ENCODE measurements around the gene WDR37.

The WDR37 gene

DNA sequence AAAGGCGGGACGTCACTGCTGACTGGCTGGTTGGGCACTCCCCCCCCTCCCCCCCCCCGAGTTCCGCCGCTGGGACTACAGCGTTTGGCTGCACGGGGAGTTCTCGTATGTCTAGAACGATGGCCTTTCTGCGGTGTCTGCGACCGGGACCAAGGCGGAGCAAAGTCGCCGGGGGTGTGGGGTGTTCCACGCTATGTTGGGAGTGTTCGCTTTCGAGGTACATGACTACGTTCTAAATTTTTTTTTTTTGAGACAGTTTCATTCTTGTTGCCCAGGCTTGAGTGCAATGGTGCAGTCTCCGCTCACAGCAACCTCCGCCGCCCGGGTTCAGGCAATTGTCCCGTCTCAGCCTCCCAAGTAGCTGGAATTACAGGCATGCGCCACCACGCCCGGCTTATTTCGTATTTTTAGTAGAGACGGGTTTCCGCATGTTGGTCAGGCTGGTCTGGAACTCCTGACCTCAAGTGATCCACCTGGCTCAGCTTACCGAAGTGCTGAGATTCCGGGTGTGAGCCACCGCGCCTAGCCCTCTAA lies 6.7 kb upstream of the WDR37 start:
- H3K36me3 ChIP-seq (ENCODE audit: control insufficient read depth in 2 of 2, insufficient read depth in 2 of 2, low read length in 2 of 2): peaks cover 0 to 18% of the 10 kb centered on the region in 2 donors
- H3K9me3 ChIP-seq (ENCODE audit: control insufficient read depth in 2 of 2, low read length in 2 of 2): no peaks in the 10 kb centered on the region
- H3K9ac ChIP-seq (ENCODE audit: low read depth in 1 of 2, low read length in 2 of 2): peak overlapping the region; percentile 81 to 95
- peaks cover 16 to 18% of the 10 kb centered on the region in 2 donors for H3K4me1 ChIP-seq (ENCODE audit: control insufficient read depth in 2 of 2, insufficient read depth in 2 of 2, low read length in 2 of 2)
- H3K4me3 ChIP-seq (ENCODE audit: low read length in 2 of 2): peak overlapping the region; percentile 88 to 98
- H3K27me3 ChIP-seq (ENCODE audit: control insufficient read depth in 2 of 2, insufficient read depth in 2 of 2, low read length in 2 of 2): no peaks in the 10 kb centered on the region
- peak overlapping the region; percentile 99 to 100 for H3K27ac ChIP-seq (ENCODE audit: low read depth in 2 of 2, low read length in 2 of 2)

DNA sequence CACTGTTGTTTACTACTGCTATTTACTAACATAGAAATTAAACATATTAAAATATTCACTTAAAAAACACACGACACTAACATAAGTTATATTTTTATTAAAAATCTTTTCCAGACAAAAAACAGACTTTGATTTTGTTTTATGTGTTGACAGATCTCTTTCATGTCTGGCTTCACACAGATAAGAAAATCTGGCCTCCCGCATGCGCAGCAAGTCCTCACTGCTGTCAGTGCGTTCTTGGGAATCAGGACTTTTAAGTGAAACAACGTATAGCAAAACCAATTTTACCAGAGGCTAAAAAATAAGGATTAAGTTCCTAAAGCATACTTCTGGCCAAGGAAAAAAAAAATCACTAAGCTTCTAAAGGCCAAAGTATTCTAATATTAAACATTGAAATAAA lies 6.0 kb upstream of the WDR37 start:
- H3K36me3 ChIP-seq (ENCODE audit: control insufficient read depth in 2 of 2, insufficient read depth in 2 of 2, low read length in 2 of 2): peaks cover 0 to 18% of the 10 kb centered on the region in 2 donors
- H3K4me3 ChIP-seq (ENCODE audit: low read length in 2 of 2): peak overlapping the region; percentile 88 to 98
- H3K9ac ChIP-seq (ENCODE audit: low read depth in 1 of 2, low read length in 2 of 2): peak overlapping the region; percentile 81 to 95
- H3K9me3 ChIP-seq (ENCODE audit: control insufficient read depth in 2 of 2, low read length in 2 of 2): no peaks in the 10 kb centered on the region
- no peaks in the 10 kb centered on the region for H3K27me3 ChIP-seq (ENCODE audit: control insufficient read depth in 2 of 2, insufficient read depth in 2 of 2, low read length in 2 of 2)
- H3K27ac ChIP-seq (ENCODE audit: low read depth in 2 of 2, low read length in 2 of 2): peak overlapping the region; percentile 99 to 100
- peaks cover 23 to 25% of the 10 kb centered on the region in 2 donors for H3K4me1 ChIP-seq (ENCODE audit: control insufficient read depth in 2 of 2, insufficient read depth in 2 of 2, low read length in 2 of 2)

GRCh38 chr10:1050554-1050953 lies 5.6 kb upstream of the WDR37 start:
- Histone ChIP-seq H3K4me1 (ENCODE audit: control insufficient read depth in 2 of 2, insufficient read depth in 2 of 2, low read length in 2 of 2) (peaks cover 26 to 27% of the 10 kb centered on the region in 2 donors), H3K27me3 (ENCODE audit: control insufficient read depth in 2 of 2, insufficient read depth in 2 of 2, low read length in 2 of 2) (no peaks in the 10 kb centered on the region), H3K9me3 (ENCODE audit: control insufficient read depth in 2 of 2, low read length in 2 of 2) (no peaks in the 10 kb centered on the region), H3K36me3 (ENCODE audit: control insufficient read depth in 2 of 2, insufficient read depth in 2 of 2, low read length in 2 of 2) (peaks cover 0 to 18% of the 10 kb centered on the region in 2 donors), H3K9ac (ENCODE audit: low read depth in 1 of 2, low read length in 2 of 2) (no peak overlapping the region), H3K27ac (ENCODE audit: low read depth in 2 of 2, low read length in 2 of 2) (peak overlapping the region in 1 of 2 donors; percentile 37), H3K4me3 (ENCODE audit: low read length in 2 of 2) (peak overlapping the region; percentile 17 to 98)

GRCh38 chr10:1054684-1055083 lies 1.5 kb upstream of the WDR37 start:
- H3K4me3 ChIP-seq (ENCODE audit: low read length in 2 of 2): peak overlapping the region; percentile 97 to 98
- peaks cover 0 to 18% of the 10 kb centered on the region in 2 donors for H3K36me3 ChIP-seq (ENCODE audit: control insufficient read depth in 2 of 2, insufficient read depth in 2 of 2, low read length in 2 of 2)
- H3K4me1 ChIP-seq (ENCODE audit: control insufficient read depth in 2 of 2, insufficient read depth in 2 of 2, low read length in 2 of 2): peaks cover 25 to 26% of the 10 kb centered on the region in 2 donors
- no peak overlapping the region for H3K27ac ChIP-seq (ENCODE audit: low read depth in 2 of 2, low read length in 2 of 2)
- H3K9ac ChIP-seq (ENCODE audit: low read depth in 1 of 2, low read length in 2 of 2): no peak overlapping the region
- H3K27me3 ChIP-seq (ENCODE audit: control insufficient read depth in 2 of 2, insufficient read depth in 2 of 2, low read length in 2 of 2): no peaks in the 10 kb centered on the region
- H3K9me3 ChIP-seq (ENCODE audit: control insufficient read depth in 2 of 2, low read length in 2 of 2): no peaks in the 10 kb centered on the region

DNA sequence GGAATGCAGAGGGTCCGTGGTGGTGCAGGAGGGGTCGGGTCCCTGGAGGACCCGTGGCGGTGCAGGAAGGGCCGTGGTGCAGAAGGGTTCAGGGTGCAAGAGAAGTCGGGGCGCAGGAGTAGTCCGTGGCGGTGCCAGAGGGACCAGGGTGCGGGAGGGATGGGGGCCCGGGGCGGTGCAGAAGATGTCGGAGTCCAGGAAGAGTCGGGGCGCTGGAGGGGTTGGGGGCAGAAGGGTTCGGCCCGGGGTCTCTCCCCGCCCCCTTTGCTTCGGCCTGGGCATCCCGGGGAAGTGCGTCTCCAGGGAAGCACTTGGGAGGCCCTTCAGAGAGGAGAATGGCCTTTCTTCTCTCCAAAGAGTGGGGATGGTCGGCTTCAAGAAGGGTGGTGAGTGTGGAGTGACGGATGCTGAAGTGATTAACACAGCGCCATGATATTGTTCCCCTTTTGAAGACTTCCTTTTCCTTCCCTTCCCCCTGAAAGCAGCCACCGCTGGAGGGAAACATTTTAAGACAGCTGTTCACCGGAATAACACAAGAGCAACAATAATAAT lies 997 bp downstream of the WDR37 start:
- H3K27me3 ChIP-seq (ENCODE audit: control insufficient read depth in 2 of 2, insufficient read depth in 2 of 2, low read length in 2 of 2): no peaks in the 10 kb centered on the region
- H3K9ac ChIP-seq (ENCODE audit: low read depth in 1 of 2, low read length in 2 of 2): peak overlapping the region; percentile 96 to 97
- H3K4me1 ChIP-seq (ENCODE audit: control insufficient read depth in 2 of 2, insufficient read depth in 2 of 2, low read length in 2 of 2): peaks cover 16 to 20% of the 10 kb centered on the region in 2 donors
- H3K27ac ChIP-seq (ENCODE audit: low read depth in 2 of 2, low read length in 2 of 2): peak overlapping the region; percentile 95 to 98
- no peaks in the 10 kb centered on the region for H3K9me3 ChIP-seq (ENCODE audit: control insufficient read depth in 2 of 2, low read length in 2 of 2)
- H3K36me3 ChIP-seq (ENCODE audit: control insufficient read depth in 2 of 2, insufficient read depth in 2 of 2, low read length in 2 of 2): peaks cover 0 to 21% of the 10 kb centered on the region in 2 donors
- peak overlapping the region; percentile 97 to 98 for H3K4me3 ChIP-seq (ENCODE audit: low read length in 2 of 2)

DNA sequence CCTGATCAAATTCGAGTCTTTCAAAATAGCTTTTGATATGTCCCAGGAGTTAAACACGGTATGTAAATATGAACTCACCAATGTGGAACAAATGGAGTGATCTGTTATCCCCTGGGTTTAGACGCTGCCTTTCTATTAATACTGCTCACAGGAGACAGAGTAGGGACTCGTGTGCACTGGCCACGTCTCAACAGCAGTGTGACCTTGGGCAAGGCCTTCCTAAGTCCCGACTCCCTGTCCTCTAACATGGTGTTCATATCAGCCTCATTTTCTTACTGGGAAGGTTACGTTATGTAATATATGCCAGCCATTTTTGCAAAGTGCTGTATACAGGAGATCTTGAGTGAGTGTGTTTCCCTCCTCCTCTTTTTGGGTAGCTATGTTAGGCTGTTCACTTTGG lies 1.8 kb downstream of the WDR37 start:
- Histone ChIP-seq H3K9ac (ENCODE audit: low read depth in 1 of 2, low read length in 2 of 2) (no peak overlapping the region), H3K4me1 (ENCODE audit: control insufficient read depth in 2 of 2, insufficient read depth in 2 of 2, low read length in 2 of 2) (peaks cover 16 to 20% of the 10 kb centered on the region in 2 donors), H3K27ac (ENCODE audit: low read depth in 2 of 2, low read length in 2 of 2) (no peak overlapping the region), H3K36me3 (ENCODE audit: control insufficient read depth in 2 of 2, insufficient read depth in 2 of 2, low read length in 2 of 2) (peaks cover 0 to 14% of the 10 kb centered on the region in 2 donors), H3K9me3 (ENCODE audit: control insufficient read depth in 2 of 2, low read length in 2 of 2) (no peaks in the 10 kb centered on the region), H3K4me3 (ENCODE audit: low read length in 2 of 2) (peak overlapping the region in 1 of 2 donors; percentile 98), H3K27me3 (ENCODE audit: control insufficient read depth in 2 of 2, insufficient read depth in 2 of 2, low read length in 2 of 2) (no peaks in the 10 kb centered on the region)

DNA sequence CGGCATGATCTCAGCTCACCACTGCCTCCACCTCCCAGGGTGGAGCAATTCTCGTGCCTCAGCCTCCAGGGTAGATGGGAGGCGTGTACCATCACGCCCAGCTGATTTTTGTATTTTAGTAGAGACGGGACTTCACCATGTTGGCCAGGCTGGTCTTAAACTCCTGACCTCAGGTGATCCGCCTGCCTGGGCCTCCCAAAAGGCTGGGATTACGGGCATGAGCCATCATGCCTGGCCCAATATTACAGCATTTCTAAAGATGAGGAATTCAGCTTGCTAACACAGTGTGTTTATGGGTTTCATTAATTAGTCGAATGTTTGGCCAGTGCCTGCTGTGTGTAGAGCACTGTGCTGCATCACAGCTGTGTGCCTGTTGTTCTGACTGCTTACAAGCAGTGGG lies 3.7 kb downstream of the WDR37 start:
- Histone ChIP-seq H3K4me1 (ENCODE audit: control insufficient read depth in 2 of 2, insufficient read depth in 2 of 2, low read length in 2 of 2) (peaks cover 10 to 14% of the 10 kb centered on the region in 2 donors), H3K4me3 (ENCODE audit: low read length in 2 of 2) (no peak overlapping the region), H3K36me3 (ENCODE audit: control insufficient read depth in 2 of 2, insufficient read depth in 2 of 2, low read length in 2 of 2) (peaks cover 2 to 11% of the 10 kb centered on the region in 2 donors), H3K9me3 (ENCODE audit: control insufficient read depth in 2 of 2, low read length in 2 of 2) (no peaks in the 10 kb centered on the region), H3K9ac (ENCODE audit: low read depth in 1 of 2, low read length in 2 of 2) (no peak overlapping the region), H3K27ac (ENCODE audit: low read depth in 2 of 2, low read length in 2 of 2) (no peak overlapping the region), H3K27me3 (ENCODE audit: control insufficient read depth in 2 of 2, insufficient read depth in 2 of 2, low read length in 2 of 2) (no peaks in the 10 kb centered on the region)

GRCh38 chr10:1061930-1062774 lies 6.0 kb downstream of the WDR37 start:
- no peak overlapping the region for H3K4me3 ChIP-seq (ENCODE audit: low read length in 2 of 2)
- no peak overlapping the region for H3K27ac ChIP-seq (ENCODE audit: low read depth in 2 of 2, low read length in 2 of 2)
- H3K4me1 ChIP-seq (ENCODE audit: control insufficient read depth in 2 of 2, insufficient read depth in 2 of 2, low read length in 2 of 2): peaks cover 5 to 9% of the 10 kb centered on the region in 2 donors
- no peaks in the 10 kb centered on the region for H3K9me3 ChIP-seq (ENCODE audit: control insufficient read depth in 2 of 2, low read length in 2 of 2)
- peaks cover 2 to 13% of the 10 kb centered on the region in 2 donors for H3K36me3 ChIP-seq (ENCODE audit: control insufficient read depth in 2 of 2, insufficient read depth in 2 of 2, low read length in 2 of 2)
- no peak overlapping the region for H3K9ac ChIP-seq (ENCODE audit: low read depth in 1 of 2, low read length in 2 of 2)
- H3K27me3 ChIP-seq (ENCODE audit: control insufficient read depth in 2 of 2, insufficient read depth in 2 of 2, low read length in 2 of 2): no peaks in the 10 kb centered on the region

- Histone ChIP-seq H3K4me1 (ENCODE audit: control insufficient read depth in 2 of 2, insufficient read depth in 2 of 2, low read length in 2 of 2) (no peaks in the 10 kb centered on the region), H3K9me3 (ENCODE audit: control insufficient read depth in 2 of 2, low read length in 2 of 2) (no peaks in the 10 kb centered on the region), H3K9ac (ENCODE audit: low read depth in 1 of 2, low read length in 2 of 2) (no peak overlapping the region), H3K27ac (ENCODE audit: low read depth in 2 of 2, low read length in 2 of 2) (no peak overlapping the region), H3K4me3 (ENCODE audit: low read length in 2 of 2) (no peak overlapping the region), H3K27me3 (ENCODE audit: control insufficient read depth in 2 of 2, insufficient read depth in 2 of 2, low read length in 2 of 2) (no peaks in the 10 kb centered on the region), H3K36me3 (ENCODE audit: control insufficient read depth in 2 of 2, insufficient read depth in 2 of 2, low read length in 2 of 2) (peaks cover 2 to 13% of the 10 kb centered on the region in 2 donors)
Measured at GRCh38 chr10:1063232-1063865, 7.2 kb downstream of the WDR37 start.

- peaks cover 2 to 13% of the 10 kb centered on the region in 2 donors for H3K36me3 ChIP-seq (ENCODE audit: control insufficient read depth in 2 of 2, insufficient read depth in 2 of 2, low read length in 2 of 2)
- no peaks in the 10 kb centered on the region for H3K4me1 ChIP-seq (ENCODE audit: control insufficient read depth in 2 of 2, insufficient read depth in 2 of 2, low read length in 2 of 2)
- H3K27ac ChIP-seq (ENCODE audit: low read depth in 2 of 2, low read length in 2 of 2): no peak overlapping the region
- H3K9ac ChIP-seq (ENCODE audit: low read depth in 1 of 2, low read length in 2 of 2): no peak overlapping the region
- H3K9me3 ChIP-seq (ENCODE audit: control insufficient read depth in 2 of 2, low read length in 2 of 2): no peaks in the 10 kb centered on the region
- H3K4me3 ChIP-seq (ENCODE audit: low read length in 2 of 2): no peak overlapping the region
- no peaks in the 10 kb centered on the region for H3K27me3 ChIP-seq (ENCODE audit: control insufficient read depth in 2 of 2, insufficient read depth in 2 of 2, low read length in 2 of 2)
Measured at GRCh38 chr10:1064964-1065247, 8.7 kb downstream of the WDR37 start.

All from mucosa of rectum (tissue), 2 donors.